IMR-90 (cell line): ENCODE results near the gene PDCL2. TPM values are rescaled to one million over a fixed set of nuclear protein-coding genes. Genes with fewer than 3 reads are reported as not detected.

Experiments used
- ATAC-seq: fragments of 200-7000 bp; cut with Tn5 transposase; 2 replicates; pipeline ENCODE4 v1.9.1; 2020; ENCODE audit warnings: low read depth, mild to moderate bottlenecking, moderate library complexity
- BruUV-seq: library from RNA; stranded (reverse); fragments of 400-500 nt; replicated peaks from 2 replicates; lab custom pipeline; 2021; lab: Mats Ljungman, UMichigan
- CTCF ChIA-PET: fragments of 300-600 bp; formaldehyde crosslinking; extraction: SDS; loops from one replicate; lab custom pipeline; 2021; ENCODE audit warnings: antibody characterized with exemption; lab: Yijun Ruan, JAX
- POLR2A ChIA-PET: fragments of 300-600 bp; sonication (Branson Sonifier 250); formaldehyde crosslinking; loops from one replicate; lab custom pipeline; 2022; ENCODE audit warnings: antibody characterized with exemption; ENCODE audit not compliant: unreplicated experiment; lab: Charles Lee
- DNase-seq: peaks from one replicate; pipeline ENCODE4 v3.0.0; 2013
- H2AFZ ChIP-seq: replicated peaks from 2 replicates; pipeline ENCODE3; 2013; ENCODE audit warnings: low read length, mild to moderate bottlenecking; ENCODE audit not compliant: poor library complexity
- H2AK5ac ChIP-seq: 2 replicates; pipeline ENCODE4 v1.6.1; 2013; ENCODE audit warnings: low read depth, low read length, inconsistent platforms
- H2AK9ac ChIP-seq: replicated peaks from 2 replicates; pipeline ENCODE3; 2013; ENCODE audit warnings: mild to moderate bottlenecking, low read depth, low read length, moderate library complexity; ENCODE audit not compliant: poor library complexity
- H2BK120ac ChIP-seq: 2 replicates; pipeline ENCODE4 v1.6.1; 2013; ENCODE audit warnings: low read depth, low read length, inconsistent platforms
- H2BK15ac ChIP-seq: 3 replicates; pipeline ENCODE4 v1.6.1; 2013; ENCODE audit warnings: low read depth, low read length, inconsistent platforms
- H2BK20ac ChIP-seq: 2 replicates; pipeline ENCODE4 v1.6.1; 2013; ENCODE audit warnings: low read depth, mild to moderate bottlenecking, inconsistent platforms, low read length, moderate library complexity
- H2BK5ac ChIP-seq: 2 replicates; pipeline ENCODE4 v1.6.1; 2013; ENCODE audit warnings: mild to moderate bottlenecking, low read depth, low read length, inconsistent platforms; ENCODE audit not compliant: poor library complexity, severe bottlenecking
- H3K14ac ChIP-seq: replicated peaks from 2 replicates; pipeline ENCODE4 v1.6.1; 2013; ENCODE audit warnings: low read depth, low read length, inconsistent platforms
- H3K18ac ChIP-seq: 2 replicates; pipeline ENCODE4 v1.6.1; 2013; ENCODE audit warnings: low read depth, low read length, control low read depth
- H3K23ac ChIP-seq: 2 replicates; pipeline ENCODE4 v1.6.1; 2013; ENCODE audit warnings: low read depth, low read length, inconsistent platforms
- H3K27ac ChIP-seq: 2 replicates; pipeline ENCODE4 v1.5.1; 2013; ENCODE audit warnings: mild to moderate bottlenecking, control low read depth, low read length; ENCODE audit not compliant: insufficient read depth
- H3K27me3 ChIP-seq: 2 replicates; pipeline ENCODE4 v1.6.1; 2013; ENCODE audit warnings: low read length; ENCODE audit not compliant: control insufficient read depth, insufficient read depth
- H3K36me3 ChIP-seq: 2 replicates; pipeline ENCODE4 v1.6.1; 2013; ENCODE audit warnings: low read length, mixed read lengths; ENCODE audit not compliant: control insufficient read depth, insufficient read depth
- H3K4ac ChIP-seq: 2 replicates; pipeline ENCODE4 v1.6.1; 2013; ENCODE audit warnings: low read depth, low read length, inconsistent platforms
- H3K4me1 ChIP-seq: 2 replicates; pipeline ENCODE4 v1.6.1; 2013; ENCODE audit warnings: low read length, mixed read lengths; ENCODE audit not compliant: control insufficient read depth, insufficient read depth
- H3K4me2 ChIP-seq: 2 replicates; pipeline ENCODE4 v1.6.1; 2013; ENCODE audit warnings: low read depth, mild to moderate bottlenecking, control low read depth, low read length, moderate library complexity
- H3K4me3 ChIP-seq: 2 replicates; pipeline ENCODE4 v1.5.1; 2013; ENCODE audit warnings: low read depth, mild to moderate bottlenecking, control low read depth, low read length, moderate library complexity; ENCODE audit not compliant: insufficient read depth
- H3K56ac ChIP-seq: 2 replicates; pipeline ENCODE4 v1.6.1; 2013; ENCODE audit warnings: low read length, inconsistent platforms; ENCODE audit not compliant: insufficient read depth; ENCODE audit errors: extremely low read depth
- H3K79me1 ChIP-seq, 2 experiments: 2 replicates each; pipeline ENCODE4 v1.6.1; 2013; ENCODE audit warnings: low read length in 2 of 2, inconsistent platforms in 1 of 2, low read depth in 1 of 2
- H3K9ac ChIP-seq: 2 replicates; pipeline ENCODE4 v1.6.1; 2013; ENCODE audit warnings: low read depth, low read length, control low read depth
- H3K9me1 ChIP-seq: 2 replicates; pipeline ENCODE4 v1.6.1; 2013; ENCODE audit warnings: low read length, inconsistent platforms; ENCODE audit not compliant: insufficient read depth
- H3K9me3 ChIP-seq: 2 replicates; pipeline ENCODE4 v1.6.1; 2013; ENCODE audit warnings: low read length; ENCODE audit not compliant: control insufficient read depth, insufficient read depth
- H4K20me1 ChIP-seq: 2 replicates; pipeline ENCODE4 v1.6.1; 2013; ENCODE audit warnings: low read length, inconsistent platforms; ENCODE audit not compliant: insufficient read depth
- H4K5ac ChIP-seq: 2 replicates; pipeline ENCODE4 v1.6.1; 2013; ENCODE audit warnings: mild to moderate bottlenecking, low read depth, low read length, control low read depth
- H4K8ac ChIP-seq, 2 experiments: 2 replicates each; pipeline ENCODE4 v1.6.1; 2013; ENCODE audit warnings: low read depth in 2 of 2, low read length in 2 of 2, control low read depth in 1 of 2, inconsistent platforms in 1 of 2
- H4K91ac ChIP-seq: 2 replicates; pipeline ENCODE4 v1.6.1; 2013; ENCODE audit warnings: low read depth, low read length, inconsistent platforms; ENCODE audit not compliant: insufficient read depth
- BHLHE40 ChIP-seq: fragments of 150-350 bp; IDR thresholded peaks from 2 replicates; pipeline ENCODE4 v1.6.1; 2016; ENCODE audit warnings: mild to moderate bottlenecking, low read depth, low read length
- FOS ChIP-seq: fragments of 150-350 bp; IDR thresholded peaks from 2 replicates; pipeline ENCODE4 v1.6.1; 2016; ENCODE audit warnings: low read depth, low read length
- MAFK ChIP-seq: IDR thresholded peaks from 2 replicates; pipeline ENCODE4 v1.6.1; 2012; ENCODE audit warnings: low read depth, low read length, improper control_type of control experiment
- POLR2A ChIP-seq: IDR thresholded peaks from 2 replicates; pipeline ENCODE4 v1.6.1; 2012; ENCODE audit warnings: mild to moderate bottlenecking, low read depth, low read length
- RFX5 ChIP-seq: IDR thresholded peaks from 2 replicates; pipeline ENCODE4 v1.8.0; 2012; ENCODE audit warnings: low read depth, mild to moderate bottlenecking, low read length, moderate library complexity
- SMC3 ChIP-seq: fragments of 150-350 bp; IDR thresholded peaks from 2 replicates; pipeline ENCODE4 v1.6.1; 2016; ENCODE audit warnings: low read depth, mild to moderate bottlenecking, antibody characterized with exemption, low read length, moderate library complexity
- USF2 ChIP-seq: fragments of 150-350 bp; IDR thresholded peaks from 2 replicates; pipeline ENCODE4 v1.6.1; 2017; ENCODE audit warnings: mild to moderate bottlenecking, antibody characterized with exemption, low read length, low read depth
- dilution Hi-C: fragments of 300-500 bp; cut with HindIII; formaldehyde crosslinking; loops from one replicate; pipeline ENCODE4 v1.14.3; 2018; ENCODE audit warnings: low sequenced_read_pairs; ENCODE audit not compliant: unreplicated experiment
- in situ Hi-C: fragments of 300-500 bp; cut with MboI; formaldehyde crosslinking; loops from 3 replicates; pipeline ENCODE4 v1.14.3; 2019; ENCODE audit warnings: low sequenced_read_pairs, inconsistent platforms, mixed read lengths
- intact Hi-C: fragments of 100-400 bp; cut with micrococcal nuclease; formaldehyde crosslinking; loops from 2 replicates; pipeline ENCODE4 v1.10.0; 2022
- polyA plus RNA-seq, 3 experiments: library from polyadenylated mRNA; depleted of rRNA; stranded (reverse); fragments of >200 nt; gene quantifications; 2 replicates each; pipeline ENCODE4 v1.2.3, GENCODE V29; 2012; ENCODE audit warnings: low replicate concordance in 1 of 3
- total RNA-seq: library from RNA; depleted of rRNA; stranded (reverse); fragments of >200 nt; gene quantifications from 2 replicates; pipeline ENCODE4 v1.2.3, GENCODE V29; 2012
- TF ChIP-seq, protein P1 (sequence below): fragments of 150-350 bp; IDR thresholded peaks from 2 replicates; pipeline ENCODE4 v1.6.1; 2016; ENCODE audit warnings: low read depth, mild to moderate bottlenecking, low read length, moderate library complexity, borderline replicate concordance

Gene PDCL2
- total and polyA plus RNA-seq, 2 of the 4 experiments (the other 2 are of a cell fraction): not detected

- Histone ChIP-seq H2AK9ac (no peak overlapping the region), H2BK15ac (no peak overlapping the region), H3K79me1 (peaks cover 6 to 37% of the 10 kb centered on the region in 2 experiments), H3K4me3 (no peak overlapping the region), H3K9me1 (no peaks in the 10 kb centered on the region), H3K4me2 (no peak overlapping the region), H3K9me3 (no peaks in the 10 kb centered on the region), H3K14ac (no peak overlapping the region), H3K23ac (no peak overlapping the region), H3K27ac (no peak overlapping the region), H3K36me3 (no peaks in the 10 kb centered on the region; the same call in 1 of the 2 replicates), H3K4me1 (no peaks in the 10 kb centered on the region), H3K4ac (no peak overlapping the region), H3K56ac (no peak overlapping the region), H4K20me1 (no peaks in the 10 kb centered on the region), H2BK20ac (no peak overlapping the region), H3K18ac (no peak overlapping the region), H2AFZ (no peak overlapping the region), H4K91ac (no peak overlapping the region), H2BK120ac (no peak overlapping the region), H3K9ac (no peak overlapping the region), H4K8ac (no peak overlapping the region), H2AK5ac (no peak overlapping the region), H2BK5ac (no peak overlapping the region), H4K5ac (no peak overlapping the region), H3K27me3 (no peaks in the 10 kb centered on the region)
- no TSS peak for BruUV-seq
- POLR2A ChIA-PET: interaction anchor here (0.6 kb wide), 1 partner anchor 349 kb away, joined by 3 read pairs; no protein-coding TSS in a partner anchor
- no peak for DNase-seq
- in situ Hi-C loops: no loop called here
- intact Hi-C loops: no loop called here
- ATAC-seq: no peak
- dilution Hi-C loops: no loop called here
- no peak for TF ChIP-seq SMC3
- no peak for TF ChIP-seq MAFK
- TF ChIP-seq POLR2A: no peak
- TF ChIP-seq, protein P1, sequence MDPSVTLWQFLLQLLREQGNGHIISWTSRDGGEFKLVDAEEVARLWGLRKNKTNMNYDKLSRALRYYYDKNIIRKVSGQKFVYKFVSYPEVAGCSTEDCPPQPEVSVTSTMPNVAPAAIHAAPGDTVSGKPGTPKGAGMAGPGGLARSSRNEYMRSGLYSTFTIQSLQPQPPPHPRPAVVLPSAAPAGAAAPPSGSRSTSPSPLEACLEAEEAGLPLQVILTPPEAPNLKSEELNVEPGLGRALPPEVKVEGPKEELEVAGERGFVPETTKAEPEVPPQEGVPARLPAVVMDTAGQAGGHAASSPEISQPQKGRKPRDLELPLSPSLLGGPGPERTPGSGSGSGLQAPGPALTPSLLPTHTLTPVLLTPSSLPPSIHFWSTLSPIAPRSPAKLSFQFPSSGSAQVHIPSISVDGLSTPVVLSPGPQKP: no peak
- no peak for TF ChIP-seq BHLHE40
- TF ChIP-seq FOS: no peak
- TF ChIP-seq RFX5: no peak
- no peak for TF ChIP-seq USF2
- CTCF ChIA-PET: no interaction called here
Measured at GRCh38 chr4:55518442-55518841, 73.6 kb downstream of the PDCL2 start.
